Neural progenitor cell (in vitro differentiated cells): ENCODE results near the gene ANKS1B. TPM values are rescaled to one million over a fixed set of nuclear protein-coding genes. Genes with fewer than 3 reads are reported as not detected.

Source experiments
- DNase-seq: peaks from one replicate; pipeline ENCODE4 v3.0.0-alpha.2; 2016; ENCODE audit warnings: low spot score
- H2AFZ ChIP-seq: fragments of 200-600 bp; sonication (generic); replicated peaks from 2 replicates; pipeline ENCODE4 v1.6.1; 2016; ENCODE audit warnings: antibody characterized with exemption
- H3F3A ChIP-seq: fragments of 200-600 bp; sonication (generic); 2 replicates; pipeline ENCODE4 v1.6.1; 2016; ENCODE audit warnings: antibody characterized with exemption, low read depth
- H3K27ac ChIP-seq: fragments of 200-600 bp; sonication (generic); 2 replicates; pipeline ENCODE4 v1.5.1; 2016; ENCODE audit warnings: mild to moderate bottlenecking
- H3K27me3 ChIP-seq: fragments of 200-600 bp; sonication (generic); 2 replicates; pipeline ENCODE4 v1.6.1; 2016; ENCODE audit warnings: mild to moderate bottlenecking, moderate library complexity
- H3K36me3 ChIP-seq: fragments of 200-600 bp; sonication (generic); 2 replicates; pipeline ENCODE4 v1.5.1; 2016
- H3K4me1 ChIP-seq: fragments of 200-600 bp; sonication (generic); 2 replicates; pipeline ENCODE4 v1.6.1; 2016; ENCODE audit warnings: mixed run types
- H3K4me2 ChIP-seq: fragments of 200-600 bp; sonication (generic); 2 replicates; pipeline ENCODE4 v1.6.1; 2016
- H3K4me3 ChIP-seq: fragments of 200-600 bp; sonication (generic); 2 replicates; pipeline ENCODE4 v1.5.1; 2016
- H3K79me2 ChIP-seq: fragments of 200-600 bp; sonication (generic); 2 replicates; pipeline ENCODE4 v1.6.1; 2016; ENCODE audit warnings: low read depth
- H3K9ac ChIP-seq: fragments of 200-600 bp; sonication (generic); 2 replicates; pipeline ENCODE4 v1.6.1; 2016
- H3K9me3 ChIP-seq: fragments of 200-600 bp; sonication (generic); 2 replicates; pipeline ENCODE4 v1.5.1; 2016; ENCODE audit warnings: low read depth
- H4K20me1 ChIP-seq: fragments of 200-600 bp; sonication (generic); 2 replicates; pipeline ENCODE4 v1.6.1; 2016; ENCODE audit warnings: low read depth
- H3K27ac Mint-ChIP-seq: 3 replicates; pipeline ENCODE4 v1.8.0; 2021; ENCODE audit warnings: mixed read lengths
- H3K27me3 Mint-ChIP-seq: 2 replicates; pipeline ENCODE4 v1.8.0; 2022; ENCODE audit warnings: low read depth, mild to moderate bottlenecking, inconsistent platforms, moderate library complexity, mixed read lengths; ENCODE audit not compliant: insufficient read depth
- H3K36me3 Mint-ChIP-seq: 3 replicates; pipeline ENCODE4 v1.8.0; 2021; ENCODE audit warnings: mixed read lengths
- H3K4me1 Mint-ChIP-seq: 3 replicates; pipeline ENCODE4 v1.8.0; 2021; ENCODE audit warnings: mixed read lengths
- H3K4me3 Mint-ChIP-seq: 3 replicates; pipeline ENCODE4 v1.8.0; 2021; ENCODE audit warnings: mild to moderate bottlenecking, moderate library complexity, mixed read lengths
- H3K9me3 Mint-ChIP-seq: 3 replicates; pipeline ENCODE4 v1.8.0; 2020; ENCODE audit warnings: mixed read lengths
- EZH2 ChIP-seq: fragments of 200-600 bp; sonication (generic); IDR thresholded peaks from 2 replicates; pipeline ENCODE4 v1.6.1; 2017; ENCODE audit warnings: antibody characterized with exemption, mild to moderate bottlenecking, moderate library complexity
- EZH2phosphoT487 ChIP-seq: fragments of 200-600 bp; sonication (generic); IDR thresholded peaks from 2 replicates; pipeline ENCODE4 v1.6.1; 2017; ENCODE audit warnings: antibody characterized with exemption
- total RNA-seq: library from RNA; depleted of rRNA; stranded (reverse); fragments of >200 nt; gene quantifications from 2 replicates; pipeline ENCODE4 v1.2.3, GENCODE V29; 2015; ENCODE audit warnings: low replicate concordance
- TF ChIP-seq, protein P1 (sequence below): fragments of 200-600 bp; sonication (generic); IDR thresholded peaks from 2 replicates; pipeline ENCODE4 v1.5.1; 2017; ENCODE audit warnings: antibody characterized with exemption, mild to moderate bottlenecking

ANKS1B gene
- total RNA-seq, 1 donor from 2014 or later = 7.9 TPM

DNA sequence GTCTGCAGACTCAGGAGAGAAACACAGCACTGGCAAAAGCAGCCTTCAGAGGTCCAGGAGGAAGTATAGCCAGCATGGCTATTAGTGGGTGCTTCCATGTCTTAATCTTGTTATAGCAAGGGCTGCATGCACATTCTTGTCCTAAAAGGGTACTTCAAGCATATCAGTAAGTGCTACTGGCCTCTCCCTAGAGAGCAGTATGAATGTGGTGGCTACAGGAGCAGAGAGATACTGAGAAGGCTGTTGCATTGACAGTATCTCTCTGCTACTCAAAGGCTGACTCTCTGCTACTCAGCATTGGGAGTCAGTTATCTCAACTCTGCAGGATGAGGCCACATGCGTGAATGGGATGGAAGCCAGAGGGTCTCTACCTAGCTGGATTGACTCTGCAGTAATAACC is 335.2 kb downstream of the ANKS1B start:
- H3K4me2 ChIP-seq = no peak overlapping the region
- no peaks in the 10 kb centered on the region for H4K20me1 ChIP-seq
- H3K27me3 ChIP-seq = no peaks in the 10 kb centered on the region
- H3K4me3 Mint-ChIP-seq = no peak overlapping the region
- no peaks in the 10 kb centered on the region for H3K9me3 Mint-ChIP-seq
- no peaks in the 10 kb centered on the region for H3K9me3 ChIP-seq
- no peak for TF ChIP-seq EZH2
- TF ChIP-seq, protein P1, sequence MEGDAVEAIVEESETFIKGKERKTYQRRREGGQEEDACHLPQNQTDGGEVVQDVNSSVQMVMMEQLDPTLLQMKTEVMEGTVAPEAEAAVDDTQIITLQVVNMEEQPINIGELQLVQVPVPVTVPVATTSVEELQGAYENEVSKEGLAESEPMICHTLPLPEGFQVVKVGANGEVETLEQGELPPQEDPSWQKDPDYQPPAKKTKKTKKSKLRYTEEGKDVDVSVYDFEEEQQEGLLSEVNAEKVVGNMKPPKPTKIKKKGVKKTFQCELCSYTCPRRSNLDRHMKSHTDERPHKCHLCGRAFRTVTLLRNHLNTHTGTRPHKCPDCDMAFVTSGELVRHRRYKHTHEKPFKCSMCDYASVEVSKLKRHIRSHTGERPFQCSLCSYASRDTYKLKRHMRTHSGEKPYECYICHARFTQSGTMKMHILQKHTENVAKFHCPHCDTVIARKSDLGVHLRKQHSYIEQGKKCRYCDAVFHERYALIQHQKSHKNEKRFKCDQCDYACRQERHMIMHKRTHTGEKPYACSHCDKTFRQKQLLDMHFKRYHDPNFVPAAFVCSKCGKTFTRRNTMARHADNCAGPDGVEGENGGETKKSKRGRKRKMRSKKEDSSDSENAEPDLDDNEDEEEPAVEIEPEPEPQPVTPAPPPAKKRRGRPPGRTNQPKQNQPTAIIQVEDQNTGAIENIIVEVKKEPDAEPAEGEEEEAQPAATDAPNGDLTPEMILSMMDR = peak; percentile 21
- H3K4me3 ChIP-seq = no peak overlapping the region
- no peaks in the 10 kb centered on the region for H3K4me1 ChIP-seq
- H3K27ac ChIP-seq = no peak overlapping the region
- DNase-seq = peak; percentile 3
- H3K9ac ChIP-seq = no peak overlapping the region
- no peaks in the 10 kb centered on the region for H3K4me1 Mint-ChIP-seq
- no peak overlapping the region for H3K27ac Mint-ChIP-seq
- no peaks in the 10 kb centered on the region for H3F3A ChIP-seq
- H3K36me3 Mint-ChIP-seq = no peaks in the 10 kb centered on the region
- no peaks in the 10 kb centered on the region for H3K36me3 ChIP-seq
- H3K27me3 Mint-ChIP-seq = no peaks in the 10 kb centered on the region
- no peaks in the 10 kb centered on the region for H3K79me2 ChIP-seq
- peak overlapping the region; percentile 12 for H2AFZ ChIP-seq

DNA sequence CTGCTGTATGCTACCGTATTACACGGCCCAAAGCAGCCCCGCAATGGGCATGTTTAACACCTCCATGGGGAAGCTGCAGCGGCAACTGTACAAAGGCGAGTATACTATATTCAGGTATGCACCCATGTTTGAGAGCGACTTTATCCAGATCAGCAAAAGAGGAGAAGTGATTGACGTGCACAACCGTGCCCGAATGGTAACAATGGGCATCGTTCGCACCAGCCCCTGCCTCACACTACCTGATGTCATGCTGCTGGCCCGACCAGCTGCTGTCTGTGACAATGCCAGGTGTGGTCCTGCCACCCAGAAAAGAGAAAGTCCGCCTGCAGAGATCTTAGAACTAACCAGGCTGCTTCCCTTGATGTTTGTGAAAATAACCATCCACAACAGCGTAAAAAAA is 336.6 kb downstream of the ANKS1B start:
- Mint-ChIP-seq H3K36me3 (no peaks in the 10 kb centered on the region), H3K27ac (no peak overlapping the region), H3K4me3 (no peak overlapping the region), H3K4me1 (no peaks in the 10 kb centered on the region), H3K9me3 (no peaks in the 10 kb centered on the region), H3K27me3 (no peaks in the 10 kb centered on the region)
- Histone ChIP-seq H3K9ac (no peak overlapping the region), H3K4me1 (no peaks in the 10 kb centered on the region), H2AFZ (no peak overlapping the region), H4K20me1 (no peaks in the 10 kb centered on the region), H3K4me3 (no peak overlapping the region), H3K27ac (no peak overlapping the region), H3K79me2 (no peaks in the 10 kb centered on the region), H3K36me3 (no peaks in the 10 kb centered on the region), H3F3A (no peaks in the 10 kb centered on the region), H3K9me3 (no peaks in the 10 kb centered on the region), H3K4me2 (no peak overlapping the region), H3K27me3 (no peaks in the 10 kb centered on the region)
- no peak for DNase-seq
- TF ChIP-seq EZH2phosphoT487 = no peak
- TF ChIP-seq, protein P1 = no peak
- no peak for TF ChIP-seq EZH2

DNA sequence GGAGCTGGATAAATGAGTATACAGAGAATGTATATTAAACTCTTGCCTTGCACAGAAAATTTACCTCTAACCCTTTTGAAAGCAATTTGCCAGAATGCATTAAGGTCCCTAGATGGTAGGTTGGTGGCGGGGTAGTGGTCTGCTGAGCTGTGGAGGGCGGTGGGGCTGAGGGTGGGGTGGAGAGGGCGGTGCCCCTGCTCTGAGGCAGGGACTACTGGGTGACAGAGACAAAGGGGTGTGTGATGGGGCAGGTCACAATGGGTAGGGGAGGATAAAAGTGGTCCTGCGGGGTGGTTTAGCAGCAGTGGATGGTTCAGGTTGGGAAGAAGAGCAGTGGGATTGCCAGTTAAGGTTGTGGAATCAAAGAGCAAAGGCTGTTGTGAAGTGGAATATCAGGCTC is 337.3 kb downstream of the ANKS1B start, which contains the start of gene GARIN6:
Gene GARIN6 (plus strand): TSS at position 301 of the 400 bp plus-strand sequence. CDS start 422 bp downstream, outside the sequence.
- no peaks in the 10 kb centered on the region for H3K36me3 Mint-ChIP-seq
- Histone ChIP-seq H2AFZ (no peak within 1 kb of the TSS), H3K9ac (no peak within 1 kb of the TSS), H4K20me1 (no peaks in the 10 kb centered on the region), H3K4me2 (no peak within 1 kb of the TSS), H3K4me3 (no peak within 1 kb of the TSS), H3K36me3 (no peaks in the 10 kb centered on the region), H3K79me2 (no peaks in the 10 kb centered on the region), H3F3A (no peaks in the 10 kb centered on the region), H3K27ac (no peak within 1 kb of the TSS), H3K9me3 (no peaks in the 10 kb centered on the region), H3K4me1 (no peaks in the 10 kb centered on the region), H3K27me3 (no peaks in the 10 kb centered on the region)
- no peaks in the 10 kb centered on the region for H3K4me1 Mint-ChIP-seq
- no peak for DNase-seq
- H3K9me3 Mint-ChIP-seq = no peaks in the 10 kb centered on the region
- H3K4me3 Mint-ChIP-seq = no peak within 1 kb of the TSS
- no peak within 1 kb of the TSS for H3K27ac Mint-ChIP-seq
- H3K27me3 Mint-ChIP-seq = no peaks in the 10 kb centered on the region
- TF ChIP-seq, protein P1 = no peak
- no peak for TF ChIP-seq EZH2
- TF ChIP-seq EZH2phosphoT487 = no peak
